Measurements from ENCODE around the gene GNG13.

DNA sequence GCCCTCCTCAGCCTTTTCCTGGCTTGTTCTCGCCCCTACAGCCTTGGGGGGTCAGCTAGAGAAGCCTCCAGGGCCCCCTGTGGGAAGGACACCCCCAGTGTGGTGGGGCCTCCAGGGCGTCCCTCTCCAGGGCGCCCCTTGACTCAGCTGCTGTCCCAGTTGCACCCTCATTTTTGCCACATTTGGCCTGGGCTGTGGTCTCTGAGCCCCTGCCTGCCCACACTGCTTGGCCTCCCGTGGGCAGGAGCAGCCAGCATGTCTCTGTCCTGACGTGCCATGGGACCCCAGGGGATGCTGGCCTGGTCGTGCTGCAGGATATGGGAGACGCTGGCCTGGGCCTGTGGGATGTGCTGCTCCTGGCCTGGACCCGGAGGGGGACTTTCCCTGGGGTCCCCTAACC, 7.1 kb downstream of the GNG13 start:
- no peak for TF ChIP-seq CTCF (IDR thresholded peaks at IDR 0.05)
- no peak for TF ChIP-seq ZFX (IDR thresholded peaks at IDR 0.05; ENCODE audit: borderline replicate concordance)

Data from 22Rv1 (cell line).